HFFc6 (cell line): Measurements from ENCODE around the gene PLXND1. TPM values are rescaled to one million over a fixed set of nuclear protein-coding genes. Genes with fewer than 3 reads are reported as not detected.
"Not testable (repeated sequence)": the region's sequence is repeated elsewhere in the genome, so short reads cannot be mapped to it uniquely, and the experiment has no call there.

Experiments used
- DNase-seq: peaks from one replicate; pipeline ENCODE4 v3.0.0-alpha.2; 2018
- H3K27ac Mint-ChIP-seq: 2 replicates; pipeline ENCODE4 v1.8.0; 2020; ENCODE audit warnings: mild to moderate bottlenecking, mixed read lengths
- H3K27me3 Mint-ChIP-seq: 2 replicates; pipeline ENCODE4 v1.8.0; 2021; ENCODE audit warnings: mild to moderate bottlenecking, moderate library complexity, mixed read lengths; ENCODE audit not compliant: insufficient read depth
- H3K36me3 Mint-ChIP-seq: 2 replicates; pipeline ENCODE4 v1.8.0; 2021; ENCODE audit warnings: low read depth, mixed read lengths
- H3K4me1 Mint-ChIP-seq: 2 replicates; pipeline ENCODE4 v1.8.0; 2020; ENCODE audit warnings: low read depth, mixed read lengths
- H3K4me3 Mint-ChIP-seq: 2 replicates; pipeline ENCODE4 v1.8.0; 2020; ENCODE audit warnings: mild to moderate bottlenecking, moderate library complexity, mixed read lengths
- H3K9me3 Mint-ChIP-seq: 2 replicates; pipeline ENCODE4 v1.8.0; 2020; ENCODE audit warnings: mild to moderate bottlenecking, mixed read lengths
- CTCF ChIP-seq: fragments of 200-600 bp; sonication (generic); IDR thresholded peaks from 2 replicates; pipeline ENCODE4 v1.5.0; 2021; ENCODE audit warnings: antibody characterized with exemption, mild to moderate bottlenecking
- total RNA-seq, 6 experiments: library from RNA; stranded (reverse); fragmentation: NEBNext Ultra II Directional; extraction: Animal tissue kit (Norgen Biotek cat#: 25700); gene quantifications; 2 replicates in 1 of 6; 3 replicates in 5 of 6; pipeline ENCODE4 v1.2.3, GENCODE V29; 2021

PLXND1 gene
- total RNA-seq, 6 experiments from 2014 or later = 86.7 to 118 (median 108) TPM

GRCh38 chr3:129549805-129550204 lies 56.7 kb downstream of the PLXND1 start:
- Mint-ChIP-seq H3K4me1 (peaks cover 31% of the 10 kb centered on the region), H3K27me3 (peaks cover 4% of the 10 kb centered on the region), H3K27ac (peak overlapping the region; percentile 50), H3K36me3 (no peaks in the 10 kb centered on the region), H3K4me3 (no peak overlapping the region), H3K9me3 (no peaks in the 10 kb centered on the region)
- DNase-seq = no peak
- no peak for TF ChIP-seq CTCF

- no peak for TF ChIP-seq CTCF
- Mint-ChIP-seq H3K4me1 (peaks cover 25% of the 10 kb centered on the region), H3K27me3 (peaks cover 4% of the 10 kb centered on the region), H3K36me3 (no peaks in the 10 kb centered on the region), H3K9me3 (no peaks in the 10 kb centered on the region), H3K27ac (peak overlapping the region; percentile 50), H3K4me3 (no peak overlapping the region)
- DNase-seq = peak; percentile 71
Observed at GRCh38 chr3:129549006-129549800, 57.3 kb downstream of the PLXND1 start.

- no peaks in the 10 kb centered on the region for H3K36me3 Mint-ChIP-seq
- no peak for DNase-seq
- no peaks in the 10 kb centered on the region for H3K9me3 Mint-ChIP-seq
- no peak overlapping the region for H3K4me3 Mint-ChIP-seq
- H3K4me1 Mint-ChIP-seq = peaks cover 22% of the 10 kb centered on the region
- no peak for TF ChIP-seq CTCF
- H3K27ac Mint-ChIP-seq = no peak overlapping the region
- H3K27me3 Mint-ChIP-seq = peaks cover 7% of the 10 kb centered on the region
Observed at GRCh38 chr3:129548104-129548965, 58.1 kb downstream of the PLXND1 start.

- TF ChIP-seq CTCF = no peak
- no peak for DNase-seq
- Mint-ChIP-seq H3K9me3 (no peaks in the 10 kb centered on the region), H3K27me3 (peaks cover 3% of the 10 kb centered on the region), H3K4me1 (peaks cover 15% of the 10 kb centered on the region), H3K4me3 (no peak overlapping the region), H3K36me3 (no peaks in the 10 kb centered on the region), H3K27ac (no peak overlapping the region)
Observed at GRCh38 chr3:129547241-129547640, 59.2 kb downstream of the PLXND1 start.

- not testable (repeated sequence) for H3K9me3 Mint-ChIP-seq, H3K27ac Mint-ChIP-seq, H3K4me3 Mint-ChIP-seq, DNase-seq, H3K27me3 Mint-ChIP-seq, H3K36me3 Mint-ChIP-seq
- H3K4me1 Mint-ChIP-seq = peaks cover 13% of the 10 kb centered on the region
Observed at GRCh38 chr3:129545951-129546350, 60.5 kb downstream of the PLXND1 start.

- peaks cover under 1% of the 10 kb centered on the region; the same call in 1 of the 2 replicates for H3K4me1 Mint-ChIP-seq
- no peaks in the 10 kb centered on the region for H3K36me3 Mint-ChIP-seq
- no peaks in the 10 kb centered on the region for H3K9me3 Mint-ChIP-seq
- H3K27me3 Mint-ChIP-seq = peaks cover 6% of the 10 kb centered on the region
- no peak overlapping the region for H3K4me3 Mint-ChIP-seq
- no peak for DNase-seq
- H3K27ac Mint-ChIP-seq = no peak overlapping the region
- TF ChIP-seq CTCF = no peak
Observed at GRCh38 chr3:129543999-129544398, 62.5 kb downstream of the PLXND1 start.
